Prostate gland (tissue), 2 donors: ENCODE measurements around the gene DACH1. TPM values are rescaled to one million over a fixed set of nuclear protein-coding genes. Genes with fewer than 3 reads are reported as not detected.

Experiments
- DNase-seq: peaks from one replicate; pipeline ENCODE4 v3.0.0-alpha.2; 2019; ENCODE audit warnings: low spot score
- H3K27ac ChIP-seq, 2 donors: fragments of 200-600 bp; sonication (generic); 2 replicates each; pipeline ENCODE4 v1.5.1; 2017 to 2019
- H3K27me3 ChIP-seq: fragments of 200-600 bp; sonication (generic); replicated peaks from 2 replicates; pipeline ENCODE4 v1.5.1; 2019; ENCODE audit not compliant: insufficient read depth
- H3K36me3 ChIP-seq, 2 donors: fragments of 200-600 bp; sonication (generic); 1 replicate in 1 of 2; 2 replicates in 1 of 2; pipeline versions ENCODE4 v1.5.1 to v1.8.1; 2017 to 2019
- H3K4me1 ChIP-seq: fragments of 200-600 bp; sonication (generic); replicated peaks from 2 replicates; pipeline ENCODE4 v1.5.1; 2019
- H3K4me3 ChIP-seq, 2 donors: fragments of 200-600 bp; sonication (generic); 2 replicates each; pipeline ENCODE4 v1.5.1; 2017 to 2019
- H3K9me3 ChIP-seq: fragments of 200-600 bp; sonication (generic); 2 replicates; pipeline ENCODE4 v1.5.1; 2017
- CTCF ChIP-seq, 4 experiments: fragments of 200-600 bp in 2 of 4; fragments of 450-650 bp in 2 of 4; sonication (generic) in 2 of 4; IDR thresholded peaks; 1 replicate in 3 of 4; 2 replicates in 1 of 4; pipeline ENCODE4 v1.5.1; 2016 to 2019; ENCODE audit warnings: antibody characterized with exemption in 4 of 4, mild to moderate bottlenecking in 2 of 4, moderate library complexity in 2 of 4
- POLR2A ChIP-seq: fragments of 450-650 bp; IDR thresholded peaks from one replicate; pipeline ENCODE4 v1.6.1; 2016; ENCODE audit warnings: antibody characterized with exemption, mild to moderate bottlenecking
- POLR2AphosphoS5 ChIP-seq: sonication (generic); formaldehyde crosslinking; IDR thresholded peaks from one replicate; pipeline ENCODE4 v1.6.1; 2017; ENCODE audit warnings: antibody characterized with exemption
- WGBS: methylation state at CpG from one replicate; pipeline ENCODE4 v1.1.5; 2018; 5-methylcytosine and 5-hydroxymethylcytosine counted together
- intact Hi-C: fragments of 100-400 bp; cut with DNase I; formaldehyde crosslinking; loops from one replicate; pipeline ENCODE4 v1.14.2; 2022
- total RNA-seq, 2 donors: library from RNA; depleted of rRNA; stranded (reverse); fragments of >200 nt; gene quantifications; one replicate each; pipeline ENCODE4 v1.1.0, GENCODE V29; 2016

Gene DACH1
- total RNA-seq, 2 donors from 2014 or later: 14.6 to 18.0 TPM

DNA sequence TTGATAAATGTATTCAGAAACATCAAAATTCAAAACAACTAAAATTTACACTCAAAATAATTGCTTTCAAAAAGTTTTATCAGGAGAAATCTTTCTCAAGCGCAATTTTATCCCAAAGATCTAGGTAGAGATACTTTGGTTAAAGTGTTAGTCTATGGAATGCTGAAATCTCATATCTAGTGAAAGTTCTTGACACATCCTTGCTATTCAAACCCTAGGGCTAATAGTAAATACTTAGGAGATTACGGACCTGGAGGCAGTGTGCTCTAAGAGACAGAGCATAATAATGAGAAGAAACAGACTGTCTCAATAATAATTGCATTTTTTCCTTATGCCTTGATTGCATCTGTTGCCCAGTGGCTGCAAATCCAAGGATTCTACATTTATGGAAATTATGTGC, 330.8 kb downstream of the DACH1 start:
- TF ChIP-seq POLR2AphosphoS5: no peak
- TF ChIP-seq CTCF (IDR thresholded peaks at IDR 0.05): no peak
- TF ChIP-seq POLR2A: no peak
- WGBS: 98% methylated on average over 2 of the region's 2 CpGs
- no peaks in the 10 kb centered on the region for H3K27me3 ChIP-seq

GRCh38 chr13:71524613-71525304, 342.2 kb downstream of the DACH1 start:
- TF ChIP-seq CTCF (IDR thresholded peaks at IDR 0.05): no peak
- TF ChIP-seq POLR2A: no peak
- TF ChIP-seq POLR2AphosphoS5: no peak
- intact Hi-C loops: no loop called here
- no peaks in the 10 kb centered on the region for H3K9me3 ChIP-seq
- H3K4me1 ChIP-seq: no peaks in the 10 kb centered on the region
- H3K36me3 ChIP-seq: no peaks in the 10 kb centered on the region
- 53% methylated on average over 16 of the region's 16 CpGs for WGBS
- no peaks in the 10 kb centered on the region for H3K27me3 ChIP-seq
- H3K4me3 ChIP-seq: no peak overlapping the region
- no peak overlapping the region for H3K27ac ChIP-seq
- DNase-seq: no peak

More for the DNA sequence above, 330.8 kb downstream of the DACH1 start:
- DNase-seq: no peak
- Histone ChIP-seq H3K9me3 (no peaks in the 10 kb centered on the region), H3K4me1 (no peaks in the 10 kb centered on the region), H3K27ac (no peak overlapping the region), H3K36me3 (no peaks in the 10 kb centered on the region), H3K4me3 (no peak overlapping the region)
- intact Hi-C loops: no loop called here

DNA sequence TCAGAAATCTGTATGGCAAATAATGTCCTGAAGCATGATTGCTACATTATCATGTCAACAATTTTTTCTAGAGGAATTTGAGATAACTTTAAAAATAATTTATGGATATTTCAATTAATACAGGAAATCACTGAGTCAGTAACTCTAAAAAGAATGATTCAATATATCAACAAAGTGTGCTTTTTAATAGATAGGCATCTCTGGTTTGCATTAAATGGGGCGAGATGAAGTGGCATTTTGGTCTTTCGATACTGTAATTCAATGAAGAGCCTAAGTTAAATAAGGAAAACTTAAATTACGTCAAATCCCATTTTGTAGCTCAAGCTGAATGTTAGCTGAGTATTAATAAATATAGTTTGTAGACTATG, 342.8 kb downstream of the DACH1 start:
- WGBS: 84% methylated on average over 3 of the region's 3 CpGs
- TF ChIP-seq CTCF (IDR thresholded peaks at IDR 0.05) (no peak), POLR2A (no peak), POLR2AphosphoS5 (no peak)
- no peak for DNase-seq
- H3K9me3 ChIP-seq: no peaks in the 10 kb centered on the region
- intact Hi-C loops: no loop called here
- no peak overlapping the region for H3K4me3 ChIP-seq
- H3K27me3 ChIP-seq: no peaks in the 10 kb centered on the region
- no peaks in the 10 kb centered on the region for H3K4me1 ChIP-seq
- no peaks in the 10 kb centered on the region for H3K36me3 ChIP-seq
- H3K27ac ChIP-seq: no peak overlapping the region

- whole genome bisulfite sequencing: 71% methylated on average over 4 of the region's 4 CpGs
- Histone ChIP-seq H3K4me1 (no peaks in the 10 kb centered on the region), H3K9me3 (no peaks in the 10 kb centered on the region), H3K27ac (no peak overlapping the region), H3K27me3 (no peaks in the 10 kb centered on the region), H3K4me3 (no peak overlapping the region), H3K36me3 (no peaks in the 10 kb centered on the region)
- TF ChIP-seq POLR2AphosphoS5: no peak
- no peak for TF ChIP-seq POLR2A
- TF ChIP-seq CTCF (IDR thresholded peaks at IDR 0.05): no peak
- intact Hi-C loops: no loop called here
- no peak for DNase-seq
Observed at GRCh38 chr13:71522941-71523526, 344.0 kb downstream of the DACH1 start.

DNA sequence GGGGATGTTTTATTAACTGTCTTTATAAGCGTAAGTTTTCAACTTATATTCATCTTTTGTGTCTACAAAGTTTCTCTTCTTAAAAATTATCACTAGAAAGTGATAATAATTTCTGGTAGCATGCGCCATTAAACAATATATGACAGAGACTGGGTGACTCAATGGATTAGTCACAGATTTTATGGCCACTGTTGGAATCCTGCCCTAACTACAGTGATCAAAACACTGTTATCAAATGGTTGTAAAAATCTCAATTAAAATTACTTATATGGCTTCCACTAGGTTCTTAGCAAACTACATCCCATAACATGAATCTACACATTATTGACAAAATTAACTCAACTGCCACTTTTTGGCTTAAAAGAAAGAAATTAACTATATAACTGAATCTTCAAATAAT, 350.0 kb downstream of the DACH1 start:
- H3K4me3 ChIP-seq: no peak overlapping the region
- no peaks in the 10 kb centered on the region for H3K36me3 ChIP-seq
- no peaks in the 10 kb centered on the region for H3K9me3 ChIP-seq
- no peak for DNase-seq
- H3K4me1 ChIP-seq: no peaks in the 10 kb centered on the region
- intact Hi-C loops: no loop called here
- H3K27ac ChIP-seq: no peak overlapping the region
- WGBS: 88% methylated on average over 2 of the region's 2 CpGs
- no peak for TF ChIP-seq CTCF (IDR thresholded peaks at IDR 0.05)
- H3K27me3 ChIP-seq: no peaks in the 10 kb centered on the region
